Breast epithelium (tissue), 4 donors: ENCODE data around the gene FPGS. TPM values are rescaled to one million over a fixed set of nuclear protein-coding genes. Genes with fewer than 3 reads are reported as not detected.
A peak's percentile ranks its signal among the peaks of the same experiment; 100 is the strongest.

Source experiments
- DNase-seq, 2 donors: peaks; one replicate each; pipeline ENCODE4 v3.0.0-alpha.2; 2019; ENCODE audit warnings: low spot score in 2 of 2
- H3K27ac ChIP-seq, 2 donors: fragments of 200-600 bp; sonication (generic) in 1 of 2; one replicate each; pipeline ENCODE4 v1.5.1; 2016 to 2019; ENCODE audit warnings: mild to moderate bottlenecking in 1 of 2
- H3K27me3 ChIP-seq, 2 donors: fragments of 200-600 bp; sonication (generic) in 1 of 2; one replicate each; pipeline versions ENCODE4 v1.5.1 to v1.6.0; 2017 to 2019; ENCODE audit warnings: control low read depth in 1 of 2, mild to moderate bottlenecking in 1 of 2
- H3K36me3 ChIP-seq: fragments of 200-600 bp; one replicate; pipeline ENCODE4 v1.5.1; 2019
- H3K4me1 ChIP-seq, 2 donors: fragments of 200-600 bp; sonication (generic); one replicate each; pipeline ENCODE4 v1.5.1; 2016 to 2019; ENCODE audit warnings: control low read depth in 1 of 2
- H3K4me3 ChIP-seq, 3 donors: fragments of 200-600 bp; sonication (generic); 1 replicate in 2 of 3; 2 replicates in 1 of 3; pipeline ENCODE4 v1.5.1; 2016 to 2019; ENCODE audit warnings: mild to moderate bottlenecking in 3 of 3, moderate library complexity in 2 of 3
- H3K9me3 ChIP-seq, 2 donors: fragments of 200-600 bp; sonication (generic) in 1 of 2; one replicate each; pipeline ENCODE4 v1.5.1; 2016 to 2019; ENCODE audit warnings: control low read depth in 1 of 2
- POLR2A ChIP-seq: fragments of 450-650 bp; IDR thresholded peaks from one replicate; pipeline ENCODE4 v1.6.1; 2016; ENCODE audit warnings: antibody characterized with exemption, mild to moderate bottlenecking, moderate library complexity
- POLR2AphosphoS5 ChIP-seq, 3 donors: sonication (generic); formaldehyde crosslinking; IDR thresholded peaks; one replicate each; pipeline ENCODE4 v1.6.1; 2017; ENCODE audit warnings: antibody characterized with exemption in 3 of 3
- intact Hi-C: fragments of 100-400 bp; cut with DNase I; formaldehyde crosslinking; loops from one replicate; pipeline ENCODE4 v1.15.1; 2023; ENCODE audit warnings: low total_unique reads
- total RNA-seq, 3 donors: library from RNA; depleted of rRNA; stranded (reverse); fragments of >200 nt; gene quantifications; one replicate each; pipeline ENCODE4 v1.1.0, GENCODE V29; 2016
- TF ChIP-seq, protein P1 (sequence below), 3 donors: fragments of 450-650 bp; IDR thresholded peaks; one replicate each; pipeline ENCODE4 v1.5.1; 2016 to 2017; ENCODE audit warnings: antibody characterized with exemption in 3 of 3, mild to moderate bottlenecking in 3 of 3, moderate library complexity in 3 of 3

FPGS gene
- total RNA-seq, 3 donors from 2014 or later: 56.3 to 108 (median 78.6) TPM

DNA sequence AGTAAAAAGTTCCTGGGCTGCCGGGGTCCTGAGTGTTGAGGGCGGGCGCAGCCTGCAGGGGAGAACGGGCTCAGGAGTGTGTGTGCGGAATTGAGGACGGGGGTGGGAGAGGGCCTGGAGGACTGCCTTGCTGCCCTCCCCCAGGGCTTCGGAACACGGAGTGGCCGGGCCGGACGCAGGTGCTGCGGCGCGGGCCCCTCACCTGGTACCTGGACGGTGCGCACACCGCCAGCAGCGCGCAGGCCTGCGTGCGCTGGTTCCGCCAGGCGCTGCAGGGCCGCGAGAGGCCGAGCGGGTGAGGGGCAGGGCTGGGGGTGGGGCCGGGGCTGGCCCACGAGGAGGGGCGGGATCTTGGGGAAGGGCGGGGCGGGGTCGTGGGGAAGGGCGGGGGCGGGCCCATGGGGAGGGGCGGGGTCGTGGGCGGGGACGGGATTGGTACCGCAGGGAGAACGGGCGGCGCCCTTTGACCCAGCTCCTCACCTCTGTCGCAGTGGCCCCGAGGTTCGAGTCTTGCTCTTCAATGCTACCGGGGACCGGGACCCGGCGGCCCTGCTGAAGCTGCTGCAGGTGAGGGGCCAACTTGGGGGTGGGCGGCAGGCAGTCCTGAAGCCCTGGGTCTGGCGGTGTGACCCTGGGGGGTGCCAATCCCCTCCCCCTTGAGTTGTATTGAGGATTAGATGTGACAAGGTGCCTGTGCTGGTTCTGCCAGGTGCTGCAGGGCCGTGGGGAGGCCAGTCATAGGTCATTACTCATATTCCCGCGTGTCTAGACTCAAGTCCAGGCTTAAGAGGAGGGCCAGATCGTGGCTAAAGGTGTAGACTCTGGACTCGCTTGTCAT is 7.1 kb downstream of the FPGS start:
- Histone ChIP-seq H3K36me3 (peaks cover 14% of the 10 kb centered on the region), H3K27me3 (no peaks in the 10 kb centered on the region), H3K4me3 (peak overlapping the region in 2 of 3 donors; percentile 35 to 55), H3K4me1 (no peaks in the 10 kb centered on the region), H3K27ac (peak overlapping the region; percentile 12 to 68), H3K9me3 (no peaks in the 10 kb centered on the region)
- intact Hi-C loops: loop anchor here (1.0 to 5.0 kb wide), 2 partner anchors 38 to 1138 kb away; partner anchors contain the start of genes DOLK and NUP188
- DNase-seq: no peak
- TF ChIP-seq POLR2A: no peak
- TF ChIP-seq, protein P1, sequence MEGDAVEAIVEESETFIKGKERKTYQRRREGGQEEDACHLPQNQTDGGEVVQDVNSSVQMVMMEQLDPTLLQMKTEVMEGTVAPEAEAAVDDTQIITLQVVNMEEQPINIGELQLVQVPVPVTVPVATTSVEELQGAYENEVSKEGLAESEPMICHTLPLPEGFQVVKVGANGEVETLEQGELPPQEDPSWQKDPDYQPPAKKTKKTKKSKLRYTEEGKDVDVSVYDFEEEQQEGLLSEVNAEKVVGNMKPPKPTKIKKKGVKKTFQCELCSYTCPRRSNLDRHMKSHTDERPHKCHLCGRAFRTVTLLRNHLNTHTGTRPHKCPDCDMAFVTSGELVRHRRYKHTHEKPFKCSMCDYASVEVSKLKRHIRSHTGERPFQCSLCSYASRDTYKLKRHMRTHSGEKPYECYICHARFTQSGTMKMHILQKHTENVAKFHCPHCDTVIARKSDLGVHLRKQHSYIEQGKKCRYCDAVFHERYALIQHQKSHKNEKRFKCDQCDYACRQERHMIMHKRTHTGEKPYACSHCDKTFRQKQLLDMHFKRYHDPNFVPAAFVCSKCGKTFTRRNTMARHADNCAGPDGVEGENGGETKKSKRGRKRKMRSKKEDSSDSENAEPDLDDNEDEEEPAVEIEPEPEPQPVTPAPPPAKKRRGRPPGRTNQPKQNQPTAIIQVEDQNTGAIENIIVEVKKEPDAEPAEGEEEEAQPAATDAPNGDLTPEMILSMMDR (IDR thresholded peaks at IDR 0.05): no peak
- no peak for TF ChIP-seq POLR2AphosphoS5 (IDR thresholded peaks at IDR 0.05)

DNA sequence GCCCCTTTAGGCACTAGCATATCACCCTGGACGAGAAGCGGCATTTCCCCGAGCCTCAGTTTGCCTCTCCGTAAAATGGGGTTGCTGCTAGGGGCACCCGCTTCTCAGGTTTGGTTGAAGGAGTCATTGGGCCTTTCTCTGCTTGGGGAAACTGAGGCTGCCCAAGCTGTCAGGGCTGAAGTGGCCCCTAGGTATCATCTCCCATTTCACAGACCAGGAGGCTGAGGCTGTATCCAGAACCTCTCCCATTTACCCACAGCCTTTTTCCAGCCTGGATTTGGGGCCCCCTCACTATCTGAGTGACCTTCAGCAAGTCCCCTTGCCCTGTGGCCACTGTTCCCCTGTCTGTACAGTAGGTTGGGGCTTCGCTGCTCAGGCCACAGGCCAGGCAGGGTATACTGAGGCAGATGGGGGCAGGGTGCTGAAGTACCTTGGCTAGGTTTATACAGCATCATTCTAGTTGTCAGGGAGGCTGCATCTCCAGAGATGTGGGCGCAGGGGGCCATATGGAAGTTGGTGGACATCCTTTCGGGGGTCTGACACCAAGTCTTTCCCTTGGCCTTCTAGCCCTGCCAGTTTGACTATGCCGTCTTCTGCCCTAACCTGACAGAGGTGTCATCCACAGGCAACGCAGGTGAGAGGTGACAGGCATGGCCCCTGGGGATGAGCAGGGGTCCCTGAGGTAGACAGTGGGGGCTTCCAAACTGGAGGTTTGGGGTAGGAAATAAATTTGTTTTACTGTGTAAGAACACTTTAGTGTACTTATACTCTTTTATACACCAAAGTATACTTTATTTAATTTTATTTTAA is 7.9 kb downstream of the FPGS start:
- TF ChIP-seq POLR2A (no peak), POLR2AphosphoS5 (IDR thresholded peaks at IDR 0.05) (no peak)
- TF ChIP-seq, protein P1 (IDR thresholded peaks at IDR 0.05): no peak
- H3K27ac ChIP-seq: peak overlapping the region; percentile 12 to 68
- no peaks in the 10 kb centered on the region for H3K4me1 ChIP-seq
- no peaks in the 10 kb centered on the region for H3K27me3 ChIP-seq
- H3K4me3 ChIP-seq: peak overlapping the region in 2 of 3 donors; percentile 35 to 55
- H3K9me3 ChIP-seq: no peaks in the 10 kb centered on the region
- DNase-seq: no peak
- intact Hi-C loops: loop anchor here (1.0 to 5.0 kb wide), 2 partner anchors 39 to 1137 kb away; partner anchors contain the start of genes DOLK and NUP188
- peaks cover 14% of the 10 kb centered on the region for H3K36me3 ChIP-seq

DNA sequence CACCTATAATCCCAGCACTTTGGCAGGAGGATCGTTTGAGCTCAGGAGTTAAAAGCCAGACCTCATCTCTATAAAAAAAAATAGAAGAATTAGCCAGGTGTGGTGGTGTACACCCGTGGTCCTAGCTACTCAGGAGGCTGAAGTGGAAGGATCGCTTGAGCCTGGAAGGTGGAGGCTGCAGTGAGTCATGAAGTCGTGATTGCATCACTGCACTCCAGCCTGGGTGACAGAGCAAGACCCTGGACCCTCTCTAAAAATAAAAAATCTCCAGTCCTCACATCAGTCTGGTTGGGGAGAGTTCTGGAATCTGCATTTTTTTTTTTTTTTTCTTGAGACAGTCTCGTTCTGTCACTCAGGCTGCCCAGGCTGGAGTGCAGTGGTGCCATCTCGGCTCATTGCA is 9.3 kb downstream of the FPGS start:
- intact Hi-C loops: loop anchor here (5.0 kb wide), 1 partner anchor 1135 kb away; the partner anchor contains the start of genes DOLK and NUP188
- Histone ChIP-seq H3K4me3 (no peak overlapping the region), H3K4me1 (no peaks in the 10 kb centered on the region), H3K27me3 (no peaks in the 10 kb centered on the region), H3K36me3 (peaks cover 14% of the 10 kb centered on the region), H3K9me3 (no peaks in the 10 kb centered on the region), H3K27ac (no peak overlapping the region)
- no peak for DNase-seq
- TF ChIP-seq, protein P1 (IDR thresholded peaks at IDR 0.05): no peak
- no peak for TF ChIP-seq POLR2AphosphoS5 (IDR thresholded peaks at IDR 0.05)

DNA sequence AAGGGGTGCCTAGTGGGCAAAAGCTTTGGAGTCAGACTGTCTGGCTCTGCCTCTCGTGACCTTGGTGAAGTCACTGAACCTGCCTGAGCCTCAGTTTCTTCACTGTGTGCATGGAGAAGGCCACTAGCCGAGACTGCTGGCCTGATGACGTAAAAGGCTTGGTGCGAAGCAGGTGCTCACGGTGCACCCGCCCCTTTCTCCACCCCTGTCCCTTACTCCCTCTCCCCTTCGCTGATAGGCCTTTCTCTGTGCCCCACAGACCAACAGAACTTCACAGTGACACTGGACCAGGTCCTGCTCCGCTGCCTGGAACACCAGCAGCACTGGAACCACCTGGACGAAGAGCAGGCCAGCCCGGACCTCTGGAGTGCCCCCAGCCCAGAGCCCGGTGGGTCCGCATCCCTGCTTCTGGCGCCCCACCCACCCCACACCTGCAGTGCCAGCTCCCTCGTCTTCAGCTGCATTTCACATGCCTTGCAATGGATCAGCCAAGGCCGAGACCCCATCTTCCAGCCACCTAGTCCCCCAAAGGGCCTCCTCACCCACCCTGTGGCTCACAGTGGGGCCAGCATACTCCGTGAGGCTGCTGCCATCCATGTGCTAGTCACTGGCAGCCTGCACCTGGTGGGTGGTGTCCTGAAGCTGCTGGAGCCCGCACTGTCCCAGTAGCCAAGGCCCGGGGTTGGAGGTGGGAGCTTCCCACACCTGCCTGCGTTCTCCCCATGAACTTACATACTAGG is 10.4 kb downstream of the FPGS start:
- no peak for TF ChIP-seq POLR2A
- TF ChIP-seq, protein P1 (IDR thresholded peaks at IDR 0.05): no peak
- no peak for TF ChIP-seq POLR2AphosphoS5 (IDR thresholded peaks at IDR 0.05)
- Histone ChIP-seq H3K27ac (no peak overlapping the region), H3K9me3 (no peaks in the 10 kb centered on the region), H3K4me3 (no peak overlapping the region), H3K27me3 (no peaks in the 10 kb centered on the region), H3K4me1 (no peaks in the 10 kb centered on the region), H3K36me3 (peaks cover 10% of the 10 kb centered on the region)
- DNase-seq: no peak
- intact Hi-C loops: loop anchor here (5.0 kb wide), 1 partner anchor 1134 kb away; the partner anchor contains the start of genes DOLK and NUP188
